HS-5 (cell line): ENCODE measurements around the gene DLEC1.
A peak's percentile ranks its signal among the peaks of the same experiment; 100 is the strongest.

Experiments used
- DNase-seq: peaks from one replicate; pipeline ENCODE4 v3.0.0-alpha.2; 2012; ENCODE audit warnings: low read depth

Gene DLEC1

GRCh38 chr3:38136777-38137614 lies 98.0 kb downstream of the DLEC1 start, which contains the start of gene ACAA1:
ACAA1 (minus strand) TSS chr3:38137127; CDS start chr3:38137035, 92 bp downstream.
- DNase-seq = peak; percentile 94

DNA sequence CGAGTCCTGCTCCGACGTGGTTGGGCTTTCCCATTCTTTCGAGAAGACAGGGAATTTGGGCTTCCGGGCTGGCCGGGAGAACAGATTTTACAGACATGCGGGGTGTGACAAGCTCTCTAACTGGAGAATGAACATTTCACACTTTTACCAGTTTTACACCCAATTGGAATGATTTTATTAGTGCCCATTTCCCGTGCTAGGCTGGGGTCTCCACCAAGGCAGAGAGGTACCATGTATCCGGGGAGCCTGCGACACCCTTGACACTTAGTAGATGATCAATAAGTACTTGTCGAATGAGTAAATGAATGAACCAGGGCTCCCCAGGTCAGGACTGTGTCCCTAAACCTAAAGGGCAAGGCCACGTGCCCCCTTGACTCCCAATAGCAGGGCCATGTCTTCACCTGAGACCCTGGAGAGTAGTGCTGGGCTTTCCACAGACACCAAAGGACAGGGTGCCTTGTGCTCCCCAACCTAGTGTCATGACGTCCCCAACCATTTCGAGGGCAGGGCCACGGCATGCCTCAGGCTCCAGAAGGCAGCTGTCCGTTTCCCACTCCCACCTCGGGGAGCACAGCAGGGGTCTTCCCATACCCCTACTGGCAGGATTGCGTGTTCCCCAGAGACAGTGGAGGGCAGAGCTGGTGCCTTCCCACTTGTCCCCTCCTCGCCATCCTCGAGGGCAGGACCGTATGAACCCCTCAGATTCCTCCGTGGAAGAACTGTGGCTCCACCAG lies 98.8 kb downstream of the DLEC1 start:
- DNase-seq = no peak

GRCh38 chr3:38138349-38139190 lies 99.6 kb downstream of the DLEC1 start, which contains the start of gene MYD88:
MYD88 (plus strand) TSS chr3:38138661; CDS start chr3:38138701, 40 bp downstream.
- no peak for DNase-seq

GRCh38 chr3:38139191-38139590 lies 100.2 kb downstream of the DLEC1 start:
- no peak for DNase-seq

GRCh38 chr3:38139652-38140051 lies 100.6 kb downstream of the DLEC1 start:
- no peak for DNase-seq

- no peak for DNase-seq
These were observed 101.5 kb downstream of the DLEC1 start for GRCh38 chr3:38140326-38141172.

DNA sequence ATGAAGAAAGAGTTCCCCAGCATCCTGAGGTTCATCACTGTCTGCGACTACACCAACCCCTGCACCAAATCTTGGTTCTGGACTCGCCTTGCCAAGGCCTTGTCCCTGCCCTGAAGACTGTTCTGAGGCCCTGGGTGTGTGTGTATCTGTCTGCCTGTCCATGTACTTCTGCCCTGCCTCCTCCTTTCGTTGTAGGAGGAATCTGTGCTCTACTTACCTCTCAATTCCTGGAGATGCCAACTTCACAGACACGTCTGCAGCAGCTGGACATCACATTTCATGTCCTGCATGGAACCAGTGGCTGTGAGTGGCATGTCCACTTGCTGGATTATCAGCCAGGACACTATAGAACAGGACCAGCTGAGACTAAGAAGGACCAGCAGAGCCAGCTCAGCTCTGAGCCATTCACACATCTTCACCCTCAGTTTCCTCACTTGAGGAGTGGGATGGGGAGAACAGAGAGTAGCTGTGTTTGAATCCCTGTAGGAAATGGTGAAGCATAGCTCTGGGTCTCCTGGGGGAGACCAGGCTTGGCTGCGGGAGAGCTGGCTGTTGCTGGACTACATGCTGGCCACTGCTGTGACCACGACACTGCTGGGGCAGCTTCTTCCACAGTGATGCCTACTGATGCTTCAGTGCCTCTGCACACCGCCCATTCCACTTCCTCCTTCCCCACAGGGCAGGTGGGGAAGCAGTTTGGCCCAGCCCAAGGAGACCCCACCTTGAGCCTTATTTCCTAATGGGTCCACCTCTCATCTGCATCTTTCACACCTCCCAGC lies 102.4 kb downstream of the DLEC1 start:
- no peak for DNase-seq

DNA sequence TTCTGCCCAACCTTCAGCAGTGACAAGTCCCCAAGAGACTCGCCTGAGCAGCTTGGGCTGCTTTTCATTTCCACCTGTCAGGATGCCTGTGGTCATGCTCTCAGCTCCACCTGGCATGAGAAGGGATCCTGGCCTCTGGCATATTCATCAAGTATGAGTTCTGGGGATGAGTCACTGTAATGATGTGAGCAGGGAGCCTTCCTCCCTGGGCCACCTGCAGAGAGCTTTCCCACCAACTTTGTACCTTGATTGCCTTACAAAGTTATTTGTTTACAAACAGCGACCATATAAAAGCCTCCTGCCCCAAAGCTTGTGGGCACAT lies 102.9 kb downstream of the DLEC1 start:
- no peak for DNase-seq

DNA sequence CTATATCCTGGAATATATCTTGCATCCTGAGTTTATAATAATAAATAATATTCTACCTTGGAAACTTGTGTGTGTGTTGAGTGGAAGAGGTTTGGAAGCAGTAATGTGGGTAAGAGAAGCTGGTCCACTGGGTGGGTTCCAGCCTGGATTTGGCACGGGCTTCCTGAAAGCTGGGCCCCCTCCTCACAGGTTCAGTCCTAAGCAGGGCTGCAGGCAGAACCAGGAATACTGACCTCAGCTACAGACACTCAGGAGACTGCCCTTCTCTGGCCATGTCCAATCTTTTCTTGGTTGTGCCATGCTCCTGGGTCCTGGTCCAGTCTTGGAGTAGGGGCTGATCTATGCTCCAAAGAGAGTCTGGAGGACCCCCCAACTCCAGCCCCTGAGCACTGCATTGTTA lies 104.0 kb downstream of the DLEC1 start:
- no peak for DNase-seq

DNA sequence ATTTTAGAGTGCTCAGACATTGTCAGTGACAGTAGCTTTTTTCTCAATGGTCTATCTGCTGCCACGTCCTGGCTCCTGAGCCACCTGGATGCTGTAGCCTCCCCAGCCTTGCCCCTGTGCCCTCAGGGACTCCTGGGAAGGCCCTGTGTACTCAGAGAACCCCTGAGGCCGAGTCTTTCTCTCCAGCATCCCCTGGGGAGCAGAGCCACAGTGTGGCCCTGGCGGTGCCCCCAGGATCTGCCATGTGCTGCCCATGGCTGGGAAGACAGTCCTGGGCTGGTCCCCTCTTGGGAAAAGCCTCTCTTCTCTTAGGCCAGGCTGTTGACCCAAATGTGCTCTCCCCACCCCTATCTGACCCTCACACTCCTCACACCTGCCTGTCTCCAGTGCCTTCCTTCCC lies 104.5 kb downstream of the DLEC1 start:
- DNase-seq = no peak

- no peak for DNase-seq
These were observed 107.5 kb downstream of the DLEC1 start for GRCh38 chr3:38146504-38146903.

- DNase-seq = no peak
These were observed 108.4 kb downstream of the DLEC1 start for GRCh38 chr3:38147421-38147820.

- no peak for DNase-seq
These were observed 109.4 kb downstream of the DLEC1 start for GRCh38 chr3:38148311-38148882.

GRCh38 chr3:38149708-38150107 lies 110.7 kb downstream of the DLEC1 start:
- no peak for DNase-seq

- no peak for DNase-seq
These were observed 111.9 kb downstream of the DLEC1 start for GRCh38 chr3:38150780-38151528.

- DNase-seq = no peak
These were observed 112.8 kb downstream of the DLEC1 start for GRCh38 chr3:38151667-38152265.

- DNase-seq = no peak
These were observed 113.6 kb downstream of the DLEC1 start for GRCh38 chr3:38152609-38153008.

- no peak for DNase-seq
These were observed 114.2 kb downstream of the DLEC1 start for GRCh38 chr3:38153221-38153620.

DNA sequence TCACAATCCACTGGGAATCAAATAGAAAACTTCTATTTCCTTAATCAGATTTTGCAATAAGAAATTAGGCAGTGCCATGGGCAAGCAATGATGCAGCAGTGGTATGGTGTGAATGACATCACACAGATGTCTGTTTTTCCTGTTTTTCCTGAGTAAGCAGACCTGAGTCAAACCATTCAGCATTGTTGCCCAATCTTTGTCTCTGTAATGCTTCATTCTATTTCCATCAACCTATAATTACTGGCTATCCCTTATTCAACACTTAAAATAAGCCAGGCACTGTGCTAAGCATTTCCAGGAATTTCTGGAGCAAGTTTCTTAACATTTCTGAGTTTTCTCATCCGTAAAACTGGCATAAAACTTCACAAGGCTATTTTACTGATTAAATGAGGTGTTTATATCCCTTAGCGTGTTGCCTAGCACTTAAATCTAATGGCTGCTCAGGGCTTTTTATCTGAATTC lies 115.1 kb downstream of the DLEC1 start:
- no peak for DNase-seq
